Ovary (tissue), 3 donors: ENCODE data around the gene CPED1.

Source experiments
- CTCF ChIP-seq, 3 donors: fragments of 450-650 bp in 2 of 3; fragments of 200-600 bp in 1 of 3; IDR thresholded peaks; one replicate each; pipeline versions ENCODE4 v1.5.1 to v1.8.0; 2016 to 2022; ENCODE audit warnings: antibody characterized with exemption in 3 of 3, mild to moderate bottlenecking in 1 of 3
- EP300 ChIP-seq: sonication (generic); formaldehyde crosslinking; IDR thresholded peaks from one replicate; pipeline ENCODE4 v1.6.1; 2017; ENCODE audit warnings: antibody characterized with exemption
- POLR2A ChIP-seq: fragments of 450-650 bp; IDR thresholded peaks from one replicate; pipeline ENCODE4 v1.6.1; 2017; ENCODE audit warnings: antibody characterized with exemption, mild to moderate bottlenecking, moderate library complexity
- donor health status: DM: no; HTN: no; CAD: no.

GRCh38 chr7:121103579-121103978 lies 115.1 kb downstream of the CPED1 start:
- TF ChIP-seq CTCF (IDR thresholded peaks at IDR 0.05) (no peak), EP300 (no peak), POLR2A (no peak)
